NOMO-1 (cell line): ENCODE data around the gene TDRD9.

Source experiments
- DNase-seq, 2 experiments: peaks; one replicate each; lab custom pipeline; 2025; ENCODE audit not compliant: unreplicated experiment in 2 of 2; lab: John Stamatoyannopoulos, UW

Gene TDRD9

DNA sequence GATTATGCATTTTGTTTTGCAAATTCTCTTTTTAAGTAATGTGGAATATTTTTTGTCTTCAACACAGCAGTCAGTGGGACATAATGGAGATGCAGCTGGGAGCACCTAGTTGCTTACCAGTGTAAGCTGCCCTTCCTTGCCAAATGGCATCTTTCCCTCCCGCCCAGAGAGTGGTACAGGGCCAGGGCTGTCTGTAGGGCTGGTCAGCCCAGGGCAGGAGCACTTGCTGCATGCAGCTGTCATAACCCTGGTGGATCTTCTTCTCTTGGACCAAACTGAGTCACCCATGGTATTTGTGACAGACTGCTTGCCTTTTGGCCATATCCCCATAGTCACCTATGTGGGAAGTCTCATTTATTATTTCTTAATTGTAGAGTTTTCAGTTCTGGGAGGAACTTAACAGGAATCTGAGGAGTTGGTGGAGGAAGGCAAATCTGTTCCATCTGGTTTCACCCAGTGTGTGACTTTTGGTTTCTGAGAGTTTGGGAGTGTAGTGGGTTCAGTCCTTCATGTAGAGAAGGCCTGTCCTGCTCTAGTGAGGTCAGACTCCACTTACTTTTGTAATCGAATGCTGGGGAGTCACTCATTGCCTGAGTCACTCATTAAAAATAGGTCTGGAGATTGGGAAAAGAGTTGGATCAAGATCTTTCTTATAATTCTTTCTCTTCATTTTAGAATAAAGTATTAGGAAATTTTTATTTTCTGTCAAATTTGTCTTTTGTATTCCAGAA is 95.2 kb downstream of the TDRD9 start:
- no peak for DNase-seq

DNA sequence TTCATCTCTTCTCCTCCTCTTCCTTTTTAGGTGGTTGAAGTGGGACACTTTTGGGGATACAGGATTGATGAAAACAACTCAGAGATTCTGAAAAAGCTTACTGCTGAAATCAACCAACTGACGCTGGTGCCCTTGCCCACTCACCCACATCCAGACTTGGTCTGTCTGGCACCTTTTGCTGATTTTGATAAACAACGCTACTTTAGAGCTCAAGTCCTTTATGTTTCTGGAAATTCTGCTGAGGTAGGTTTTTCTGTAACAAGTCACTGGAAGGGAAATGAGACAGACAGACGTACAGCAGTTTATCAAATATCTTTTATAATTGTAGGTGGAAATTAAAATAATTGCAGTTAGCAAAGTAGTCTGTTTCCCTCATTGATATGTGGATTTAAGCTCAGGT is 97.3 kb downstream of the TDRD9 start:
- DNase-seq, result no peak

DNA sequence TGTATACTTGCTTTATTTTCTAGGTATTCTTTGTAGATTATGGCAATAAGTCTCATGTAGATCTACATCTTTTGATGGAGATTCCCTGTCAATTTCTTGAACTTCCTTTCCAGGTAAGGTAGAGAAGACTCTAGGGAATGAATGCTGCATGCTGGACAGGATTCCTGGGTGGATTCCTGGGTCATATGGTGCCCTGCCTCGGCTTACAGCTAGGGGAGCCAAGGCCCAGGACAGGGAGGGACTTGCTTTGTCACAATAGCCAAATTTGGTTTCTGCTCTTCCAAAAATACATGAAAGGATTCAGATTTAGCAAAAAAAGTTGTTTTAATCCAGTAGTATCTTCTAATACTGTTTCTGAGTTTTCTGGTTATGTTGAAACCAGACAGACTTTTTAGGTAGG is 97.8 kb downstream of the TDRD9 start:
- DNase-seq, result no peak

DNA sequence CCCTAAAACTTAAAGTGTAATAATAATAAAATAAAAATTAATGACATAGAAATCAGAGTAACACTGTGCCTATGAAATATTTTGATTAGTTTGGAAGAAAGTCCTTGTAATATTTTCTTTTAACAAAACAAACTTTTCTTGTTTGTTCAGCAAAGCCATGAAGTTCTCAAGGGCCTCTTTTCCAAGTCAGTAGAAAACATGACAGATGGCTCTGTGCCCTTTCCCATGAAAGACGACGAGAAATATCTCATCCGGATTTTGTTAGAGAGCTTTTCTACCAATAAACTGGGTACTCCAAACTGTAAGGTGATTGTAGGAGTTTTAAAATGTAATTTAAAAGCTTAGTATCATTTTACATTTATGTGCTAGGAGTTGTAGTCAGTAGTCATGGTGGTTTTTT is 102.7 kb downstream of the TDRD9 start:
- DNase-seq, result no peak

DNA sequence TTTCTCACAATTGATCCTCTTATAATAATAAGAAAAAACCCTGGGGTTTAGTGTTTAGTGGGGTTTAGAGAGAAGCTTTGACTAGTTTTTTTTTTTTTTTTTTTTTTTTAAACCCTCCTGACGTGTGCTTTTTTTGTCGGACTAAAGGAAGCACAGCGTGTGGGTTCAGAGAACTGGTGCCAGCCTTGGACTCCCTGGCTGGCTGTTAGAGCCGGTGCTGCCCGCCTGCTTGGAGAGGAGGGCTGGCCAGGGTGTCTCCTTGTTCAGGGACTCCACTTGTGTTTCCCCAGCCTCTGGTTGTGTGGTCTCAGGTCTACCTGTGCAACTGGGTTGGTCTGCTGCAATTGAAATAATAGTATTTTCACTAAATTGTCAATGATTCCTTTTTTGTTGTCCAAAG is 103.1 kb downstream of the TDRD9 start:
- DNase-seq, result no peak

DNA sequence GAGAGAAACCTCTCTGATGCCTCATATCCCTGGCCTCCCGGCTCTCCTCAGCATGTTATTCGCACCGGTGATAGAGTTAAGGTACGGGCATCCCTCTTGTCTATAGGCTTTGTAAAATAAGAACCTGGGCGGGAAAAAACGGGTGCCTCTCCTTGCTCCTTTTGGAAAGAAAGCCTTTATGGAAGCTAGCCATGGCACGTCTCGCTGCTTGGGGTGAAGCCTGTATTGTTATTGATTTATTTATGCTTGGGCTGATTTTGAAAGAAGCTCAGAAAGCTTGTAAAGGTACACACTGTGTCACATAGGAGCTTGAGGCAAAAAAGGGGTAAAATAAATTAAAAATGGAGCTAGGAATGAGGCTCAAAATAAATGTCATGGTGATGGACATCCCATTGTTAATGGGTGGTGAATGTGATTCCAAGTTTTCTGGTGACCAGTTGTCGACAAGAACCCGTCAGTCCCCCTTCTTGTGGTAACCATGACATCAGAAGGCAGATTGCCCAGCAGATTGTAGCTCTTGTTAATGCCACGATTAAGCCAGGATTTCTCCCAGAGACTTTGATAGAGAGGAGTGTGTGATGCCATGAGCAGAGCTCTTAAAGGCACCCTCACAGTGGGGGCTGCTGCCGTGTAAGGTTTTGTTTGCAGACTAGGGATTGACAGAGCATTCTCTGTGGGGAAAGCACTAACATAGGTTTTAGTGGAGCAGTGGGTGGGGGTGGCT is 106.9 kb downstream of the TDRD9 start:
- no peak for DNase-seq

DNA sequence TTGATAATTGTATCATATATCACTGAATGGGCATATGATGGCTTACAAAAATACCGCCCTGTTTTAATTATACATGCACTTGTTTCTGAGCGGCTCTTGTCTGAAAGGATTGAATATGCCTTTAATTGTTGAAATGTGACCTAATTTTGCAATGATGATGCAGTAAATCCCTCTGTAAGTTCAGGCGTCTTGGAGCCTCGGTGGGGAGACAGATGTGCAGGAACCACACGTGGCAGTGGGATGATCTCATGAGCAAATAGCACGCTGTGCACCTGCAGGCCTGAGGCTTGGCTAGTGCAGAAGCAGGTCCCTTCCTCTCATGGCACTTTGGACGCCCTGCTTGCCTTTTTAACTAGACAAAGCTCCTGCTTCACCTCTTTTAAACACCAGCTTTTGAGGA is 108.0 kb downstream of the TDRD9 start:
- DNase-seq, result no peak

DNA sequence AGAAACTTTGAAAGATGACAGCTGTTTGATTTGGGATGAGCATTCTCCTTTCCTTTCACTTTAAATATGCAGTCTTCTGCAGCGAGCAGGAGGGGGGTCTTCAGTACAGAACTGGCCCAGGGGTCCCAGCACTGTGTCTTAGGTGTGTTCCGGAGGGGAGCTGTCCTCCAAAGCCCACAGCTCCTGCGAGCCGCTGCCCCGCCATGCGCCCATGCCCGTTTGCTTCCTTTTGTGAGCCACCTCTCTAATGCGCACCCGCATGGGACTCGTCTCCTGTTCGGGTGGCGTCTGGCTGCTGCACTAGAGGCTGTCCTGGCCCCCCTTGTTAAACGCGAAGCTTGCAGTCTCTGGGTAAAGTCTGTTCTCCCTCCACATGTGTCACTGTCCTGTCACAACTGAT is 108.8 kb downstream of the TDRD9 start:
- DNase-seq, result no peak

DNA sequence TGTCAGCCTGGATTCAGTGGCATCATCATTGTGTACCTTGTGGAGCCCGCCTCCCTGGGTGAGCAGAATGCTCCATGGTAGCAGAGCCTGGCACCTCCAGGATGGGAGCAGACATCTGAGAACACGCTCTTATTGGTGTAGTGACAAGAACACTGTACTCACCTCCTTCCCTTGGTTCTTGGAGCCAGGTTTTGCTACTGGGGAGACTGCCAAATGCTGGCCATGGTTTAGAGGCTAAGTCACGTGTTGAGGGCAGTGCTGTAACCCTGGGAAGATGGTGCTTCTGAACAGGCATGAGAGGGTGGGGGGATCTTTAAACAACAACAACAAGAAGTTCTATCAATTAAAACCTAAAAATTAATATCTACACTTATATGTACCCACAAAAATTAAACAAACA is 109.6 kb downstream of the TDRD9 start:
- DNase-seq, result no peak

DNA sequence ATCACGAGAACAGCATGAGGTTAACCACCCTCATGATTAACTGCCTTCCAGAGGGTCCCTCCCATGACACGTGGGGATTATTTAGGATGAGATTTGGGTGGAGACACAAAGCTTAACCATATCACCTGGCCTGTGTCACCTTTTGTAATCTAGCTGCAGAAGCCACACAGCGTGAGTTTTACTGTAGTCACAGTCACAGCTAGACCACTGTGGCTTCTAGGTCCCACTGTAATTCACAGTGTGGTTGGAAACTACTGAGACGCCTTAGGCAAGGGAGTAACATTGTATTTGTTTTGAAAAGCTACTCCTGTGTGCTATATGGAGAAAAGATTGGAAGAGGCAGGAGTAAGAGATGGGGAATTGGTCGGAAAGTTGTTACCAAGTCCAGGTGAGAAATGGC is 111.0 kb downstream of the TDRD9 start:
- DNase-seq, result no peak

DNA sequence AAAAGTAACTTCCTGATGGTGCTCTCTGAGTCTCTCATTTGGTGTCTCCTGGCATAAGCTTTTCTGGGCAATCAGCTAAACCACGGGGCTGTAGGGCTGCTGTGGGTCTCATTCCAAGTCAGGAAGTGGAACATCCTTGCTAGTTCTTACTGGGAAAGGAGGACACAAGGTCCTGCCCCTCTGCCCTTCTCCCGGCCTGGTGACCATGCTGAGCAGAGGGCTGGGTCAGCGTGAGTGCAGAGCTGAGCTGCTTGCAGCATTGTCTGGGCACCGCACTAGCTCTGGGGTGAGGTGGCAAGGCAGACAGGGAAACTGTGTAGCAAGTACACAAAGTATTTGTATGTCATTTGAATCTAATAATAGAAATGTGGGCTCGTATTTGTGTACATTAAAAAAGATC is 112.3 kb downstream of the TDRD9 start:
- no peak for DNase-seq

DNA sequence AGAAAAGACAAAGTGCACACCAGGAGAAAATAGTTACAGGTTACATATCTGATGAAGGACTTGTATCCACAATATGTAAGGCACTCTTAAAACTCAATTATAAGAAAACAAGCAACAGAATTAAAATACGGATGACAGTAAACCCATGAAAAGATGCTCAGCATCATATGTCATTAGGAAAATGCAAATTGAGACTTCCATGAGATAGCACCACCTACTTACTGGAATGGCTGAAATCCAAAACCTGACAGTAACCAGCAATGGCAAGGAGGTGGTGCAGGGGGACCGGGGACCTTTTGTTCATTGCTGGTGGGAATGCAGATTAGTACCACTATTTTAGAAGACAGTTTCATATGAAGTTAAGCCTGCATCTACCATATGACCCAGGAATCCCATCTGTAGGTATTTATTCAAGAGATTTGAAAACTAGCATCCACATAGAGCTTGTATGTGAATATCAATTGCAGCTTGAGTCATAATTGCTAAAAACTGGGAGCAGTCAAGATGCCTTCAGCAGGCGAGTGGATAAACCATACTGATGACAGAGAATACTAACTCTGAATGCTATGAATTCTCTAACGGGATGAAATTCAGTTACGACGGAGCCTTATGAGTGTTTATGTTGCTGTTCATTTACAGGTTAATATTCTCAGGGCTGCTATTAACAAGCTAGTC is 113.3 kb downstream of the TDRD9 start:
- no peak for DNase-seq

DNA sequence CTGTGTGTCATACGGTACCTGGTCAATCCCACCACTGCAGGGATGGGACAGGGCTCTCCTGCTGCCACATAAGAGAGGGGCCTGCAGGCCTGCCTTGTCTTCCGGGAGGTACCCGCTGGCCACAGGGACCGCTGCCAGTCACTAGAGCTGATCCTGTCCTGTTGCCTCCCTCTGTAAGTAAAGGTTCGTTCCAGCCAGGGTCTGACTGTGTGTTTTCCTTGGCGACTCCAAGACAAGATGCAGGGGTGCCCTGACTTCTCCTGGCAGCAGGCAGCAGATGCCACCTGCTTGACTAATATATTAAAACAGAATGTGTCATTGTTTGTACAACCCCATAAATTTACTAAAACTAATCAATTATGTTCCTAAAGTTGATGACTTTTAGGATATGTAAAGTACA is 115.8 kb downstream of the TDRD9 start:
- DNase-seq, result no peak

DNA sequence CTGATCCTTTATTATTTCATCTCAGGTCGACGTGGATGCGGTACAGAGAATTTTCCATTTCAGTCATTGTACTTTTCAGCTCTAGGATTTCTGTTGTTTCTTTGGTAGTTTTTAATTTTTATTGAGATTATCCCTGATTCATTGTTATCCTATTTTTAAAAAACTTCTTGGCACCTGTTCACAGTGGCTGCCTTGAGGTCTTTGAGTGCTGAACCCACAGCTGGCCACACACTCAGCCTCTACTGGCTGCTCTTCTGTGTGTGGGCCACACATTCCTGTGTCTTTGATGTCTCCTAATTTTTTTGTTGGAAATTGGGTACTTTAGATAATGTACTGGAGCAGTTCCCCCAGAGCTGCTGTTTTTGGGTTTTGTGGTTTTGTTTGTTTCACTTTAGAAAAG is 119.5 kb downstream of the TDRD9 start:
- DNase-seq, result no peak

DNA sequence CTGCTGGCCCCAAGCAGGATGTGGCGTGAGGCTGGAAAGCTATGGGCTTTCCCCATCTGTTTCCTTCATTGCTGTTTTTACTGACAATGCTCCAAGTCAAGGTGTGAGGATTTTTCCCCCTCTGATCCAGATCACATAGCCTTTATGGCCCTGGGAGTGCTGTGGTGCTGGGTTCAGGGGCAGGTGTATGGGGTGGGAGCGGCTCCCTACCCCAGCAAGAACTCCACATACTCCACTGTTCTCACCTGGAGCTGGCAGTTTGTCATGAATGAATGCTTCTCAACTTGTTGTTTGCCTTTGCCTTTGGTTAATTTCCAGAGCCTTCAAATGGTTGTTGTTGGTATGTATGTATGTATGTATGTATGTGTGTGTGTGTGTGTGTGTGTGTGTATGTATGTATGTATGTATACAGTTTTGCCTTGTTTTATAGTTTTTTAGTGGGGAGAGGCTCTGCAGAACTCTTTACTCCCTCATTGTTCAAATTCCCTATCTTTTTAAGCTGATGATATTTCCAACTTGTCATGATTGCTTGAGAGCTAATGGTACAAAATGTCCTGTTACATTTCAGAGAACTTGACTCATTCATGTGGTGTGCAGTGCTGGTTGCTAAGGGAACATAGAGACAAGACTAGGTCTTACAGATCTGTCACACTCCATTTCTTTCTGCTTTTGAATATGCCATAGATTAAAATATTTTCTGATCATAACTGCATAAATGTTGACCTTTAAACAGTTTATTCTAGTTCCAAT is 120.7 kb downstream of the TDRD9 start:
- no peak for DNase-seq

DNA sequence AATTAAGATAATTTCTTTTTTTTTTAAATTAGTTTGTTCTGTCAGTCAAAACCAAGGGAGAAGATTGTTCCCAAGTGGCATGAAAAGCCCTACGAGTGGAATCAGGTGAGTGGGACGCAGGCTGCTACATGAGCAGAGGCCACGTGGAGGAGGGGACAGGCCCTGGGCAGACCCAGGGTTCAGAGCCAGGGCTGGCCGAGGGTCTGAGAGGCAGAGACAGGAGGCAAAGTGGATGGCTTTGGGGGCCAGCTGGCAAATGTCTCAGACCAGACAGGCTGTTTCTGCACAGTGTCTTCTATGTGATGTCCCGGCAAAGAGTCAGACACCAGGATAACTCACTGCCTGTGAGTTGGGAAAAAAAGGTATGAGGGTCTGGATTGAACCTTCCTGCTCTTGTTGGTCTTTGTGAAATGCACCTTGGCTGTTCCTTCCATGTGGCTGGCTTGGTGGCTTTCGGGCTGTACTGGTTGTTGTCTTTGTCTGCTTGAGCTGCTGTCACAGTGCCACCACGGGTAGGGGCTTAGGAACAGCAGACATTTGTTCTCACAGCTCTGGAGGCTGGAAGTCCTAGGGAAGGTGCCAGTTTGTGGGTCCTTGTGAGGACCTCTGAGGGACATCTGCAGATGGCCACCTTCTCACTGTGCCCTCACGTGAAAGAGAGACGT is 121.5 kb downstream of the TDRD9 start:
- DNase-seq, result no peak

DNA sequence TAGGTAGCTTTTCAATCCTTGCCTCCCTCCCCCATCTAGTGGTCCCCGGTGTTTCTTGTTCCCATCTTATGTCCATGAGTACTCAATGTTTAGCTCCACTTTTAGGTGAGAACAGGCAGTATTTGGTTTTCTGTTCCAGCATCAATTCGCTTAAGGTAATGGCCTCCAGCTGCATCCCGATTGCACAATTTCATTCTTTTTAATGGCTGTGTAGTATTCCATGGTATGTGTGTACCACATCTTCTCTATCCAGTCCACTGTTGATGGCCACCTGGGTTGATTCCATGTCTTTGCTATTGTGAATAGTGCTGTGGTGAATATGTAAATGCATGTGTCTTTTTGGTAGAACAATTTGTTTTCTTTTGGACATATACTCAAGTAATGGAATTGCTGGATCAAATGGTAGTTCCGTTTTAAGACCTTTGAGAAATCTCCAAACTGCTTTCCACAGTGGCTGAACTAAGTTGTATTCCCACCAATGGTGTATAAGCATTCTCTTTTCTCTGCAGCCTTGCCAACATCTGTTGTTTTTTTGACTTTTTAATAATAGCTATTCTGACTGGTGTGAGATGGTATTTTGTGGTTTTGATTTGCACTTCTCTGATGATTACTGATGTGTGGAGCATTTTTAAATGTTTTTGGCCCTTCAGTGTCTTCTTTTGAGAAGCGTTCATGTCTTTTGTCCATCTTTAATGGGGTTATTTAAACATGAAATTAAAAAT is 123.0 kb downstream of the TDRD9 start:
- DNase-seq, result no peak

DNA sequence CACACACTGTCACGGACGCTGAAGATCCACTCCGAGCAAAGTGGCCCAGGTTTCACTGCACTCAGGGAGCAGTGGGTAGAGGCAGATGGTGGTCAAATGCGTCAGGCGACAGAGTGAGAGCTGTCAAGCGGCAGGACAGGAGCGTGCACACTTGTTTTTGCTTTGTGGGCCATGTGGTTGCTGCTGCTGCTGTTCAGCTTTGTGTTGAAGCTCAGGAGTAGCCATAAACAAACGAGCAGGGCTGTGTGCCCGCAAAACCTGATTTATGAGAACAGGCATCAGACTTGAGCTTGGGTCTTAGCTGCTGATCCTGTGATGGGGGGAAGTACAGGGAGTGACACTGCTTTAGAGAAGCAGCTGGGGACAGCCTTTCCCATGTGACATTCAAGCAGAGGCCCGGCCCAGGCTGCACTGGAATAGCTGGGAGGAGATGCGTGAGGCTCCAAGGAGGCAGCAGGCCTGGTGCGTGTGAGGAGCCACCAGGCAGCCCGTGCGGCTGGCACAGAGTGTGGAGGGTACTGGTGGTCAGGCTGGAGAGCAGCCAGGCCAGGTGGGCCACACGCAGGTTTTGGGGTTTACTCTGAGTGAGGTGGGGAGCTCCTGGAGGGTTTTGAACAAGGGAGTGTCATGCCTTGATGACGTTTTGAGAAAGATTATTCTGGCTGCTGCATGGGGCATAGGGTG is 126.1 kb downstream of the TDRD9 start:
- DNase-seq, result no peak

DNA sequence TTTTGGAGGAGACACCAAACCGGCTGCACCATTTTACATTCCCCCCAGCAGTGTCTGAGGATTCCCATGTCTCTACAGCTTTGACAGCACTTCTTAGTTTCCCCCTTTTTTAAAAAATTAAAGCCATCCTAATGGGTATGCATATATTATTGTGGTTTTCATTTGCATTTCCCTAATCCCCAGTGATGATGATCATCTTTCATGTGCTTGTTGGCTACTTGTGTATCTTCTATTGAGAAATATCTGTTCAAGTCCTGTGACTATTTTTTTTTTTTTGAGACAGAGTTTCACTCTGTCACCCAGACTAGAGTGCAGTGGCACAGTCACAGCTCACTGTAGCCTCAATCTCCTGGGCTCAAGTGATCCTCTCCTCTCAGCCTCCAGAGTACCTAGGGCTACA is 134.0 kb downstream of the TDRD9 start:
- no peak for DNase-seq

DNA sequence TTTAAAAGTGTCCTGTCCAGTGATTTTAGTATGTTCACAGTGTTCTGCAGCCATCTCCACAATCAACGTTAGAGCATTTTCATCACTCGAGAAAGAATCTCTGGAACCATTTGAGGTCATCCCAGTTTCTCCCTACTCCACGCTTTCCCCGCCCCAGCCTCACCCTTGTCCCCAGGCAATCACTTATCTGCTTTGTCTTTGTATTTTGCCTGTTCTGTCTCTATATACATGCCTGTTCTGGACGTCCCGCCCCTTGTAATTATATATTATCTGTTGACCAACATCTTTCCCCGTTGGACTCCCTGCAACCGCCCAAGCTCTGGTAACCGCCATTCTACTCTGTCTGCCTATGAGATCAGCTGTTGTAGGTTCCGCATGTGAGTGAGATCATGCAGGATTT is 135.7 kb downstream of the TDRD9 start:
- DNase-seq, result no peak
